Left renal cortex interstitium (tissue), 4 donors: Measurements from ENCODE around the gene ARFRP1. TPM values are rescaled to one million over a fixed set of nuclear protein-coding genes. Genes with fewer than 3 reads are reported as not detected.

Experiments used
- DNase-seq, 4 donors: peaks; one replicate each; pipeline ENCODE4 v3.0.0-alpha.2; 2013; ENCODE audit warnings: low read depth in 4 of 4, low spot score in 2 of 4, missing footprints in 1 of 4
- polyA plus RNA-seq, 4 donors: library from polyadenylated mRNA; unstranded; fragments of 120-200 nt; gene quantifications; one replicate each; pipeline ENCODE4 v1.2.1, GENCODE V29; 2013; ENCODE audit not compliant: insufficient read length in 4 of 4

Gene ARFRP1
- polyA plus RNA-seq, 4 donors: 33.5 to 40.8 (median 36.9) TPM

DNA sequence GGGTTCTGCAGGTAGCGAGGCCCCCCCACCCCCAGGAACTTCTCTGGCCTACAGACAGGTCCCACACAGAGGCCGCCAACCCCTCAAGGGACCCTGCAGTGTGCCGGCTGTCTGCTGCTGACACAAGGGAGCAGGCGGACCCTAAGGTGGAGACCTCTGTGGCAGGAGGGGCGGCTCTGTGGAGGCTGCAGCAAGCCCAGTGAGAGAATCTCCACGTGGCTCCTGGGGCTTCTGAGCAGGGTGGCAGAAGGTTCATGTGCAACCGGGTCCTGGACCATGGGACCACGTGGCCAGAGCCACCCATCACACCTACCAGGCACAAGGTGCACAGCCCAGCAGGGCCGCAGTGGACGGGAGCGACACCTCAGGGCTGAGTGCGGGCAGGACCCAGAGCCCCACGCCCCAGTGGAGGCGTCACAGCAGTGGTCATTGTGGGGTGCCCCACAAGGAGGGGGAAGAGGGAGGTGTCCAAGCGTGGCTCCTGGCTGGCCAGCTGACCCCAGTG is 4.3 kb downstream of the ARFRP1 start:
- no peak for DNase-seq

DNA sequence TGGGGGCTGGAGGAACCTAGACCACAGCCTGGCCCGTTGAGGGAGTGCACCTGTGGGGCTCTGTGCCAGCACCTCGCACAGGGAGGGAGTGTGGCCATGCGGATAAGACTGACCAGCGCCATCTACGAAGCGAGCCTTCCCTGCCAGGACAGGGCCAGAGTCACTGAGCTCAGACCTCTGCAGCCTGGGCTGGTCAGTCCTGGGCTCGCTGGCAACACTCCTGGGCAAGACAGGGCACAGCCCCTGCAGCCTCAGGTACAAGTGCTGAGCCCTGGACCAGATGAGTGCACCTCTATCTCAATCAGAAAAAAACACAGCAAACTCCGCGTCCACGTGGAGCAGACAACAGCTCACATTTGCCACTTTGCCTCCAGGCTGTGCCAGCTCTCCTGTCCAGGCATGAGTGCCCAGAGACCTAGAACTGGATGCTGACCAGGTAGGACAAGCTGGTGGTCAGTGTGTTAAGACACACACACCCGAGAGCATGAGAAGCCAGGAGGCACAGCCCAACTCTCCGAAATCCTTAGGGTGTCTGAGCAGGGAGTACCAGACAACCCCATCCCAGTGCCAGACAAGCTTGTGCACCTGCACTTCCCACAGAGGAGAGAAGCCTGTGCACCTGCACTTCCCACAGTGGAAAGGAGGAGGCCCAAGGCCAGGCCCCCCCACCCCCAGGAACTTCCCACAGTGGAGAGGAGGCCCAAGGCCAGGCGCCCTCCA is 4.9 kb downstream of the ARFRP1 start:
- no peak for DNase-seq

DNA sequence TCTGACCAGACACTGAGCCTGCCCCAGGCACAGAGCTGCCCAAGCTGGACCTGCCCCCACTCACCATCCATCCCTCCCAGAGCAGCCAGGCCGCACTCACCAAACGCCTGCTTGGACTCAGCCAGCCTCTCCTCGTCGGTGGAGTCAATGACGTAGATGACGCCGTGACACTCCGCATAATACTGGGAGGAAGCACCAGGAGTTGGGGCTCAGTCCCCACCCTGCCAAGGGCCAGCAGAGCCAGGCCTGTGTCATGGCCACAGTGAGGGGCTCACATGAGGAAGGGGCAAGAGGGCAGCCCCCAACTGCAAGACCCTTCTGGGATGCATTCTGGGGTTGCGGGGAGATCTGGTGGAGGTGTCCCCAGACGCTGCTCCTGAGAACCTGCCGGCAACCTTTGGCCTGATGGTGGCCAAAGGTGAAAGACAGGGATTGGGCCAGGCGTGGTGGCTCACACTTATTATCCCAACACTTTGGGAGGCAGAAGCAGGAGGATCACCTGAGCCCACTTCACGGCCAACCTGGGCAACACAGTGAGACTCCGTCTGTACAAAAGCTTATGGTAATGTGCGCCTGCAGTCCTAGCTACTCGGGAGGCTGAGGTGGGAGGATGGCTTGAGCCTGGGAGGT is 5.6 kb downstream of the ARFRP1 start:
- DNase-seq: no peak

- DNase-seq: no peak
Measured at GRCh38 chr20:63701329-63702035, 6.3 kb downstream of the ARFRP1 start.

DNA sequence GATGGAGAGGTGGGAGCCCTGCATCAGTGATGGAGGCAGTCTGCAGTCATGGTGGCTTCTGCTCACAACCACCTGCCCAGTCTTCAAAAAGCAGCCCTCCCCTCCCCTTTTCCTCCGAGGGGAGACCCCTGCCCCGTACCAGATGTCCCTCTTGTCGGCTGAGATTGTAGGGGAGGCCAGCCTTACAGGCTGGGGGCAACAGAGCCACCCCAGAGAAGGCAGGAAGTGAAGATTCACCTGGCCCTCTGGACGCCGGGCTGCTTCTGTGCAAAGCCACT is 6.8 kb downstream of the ARFRP1 start:
- no peak for DNase-seq

GRCh38 chr20:63700199-63701050 is 7.4 kb downstream of the ARFRP1 start:
- no peak for DNase-seq

- DNase-seq: no peak
Measured at GRCh38 chr20:63699466-63700198, 8.1 kb downstream of the ARFRP1 start.

DNA sequence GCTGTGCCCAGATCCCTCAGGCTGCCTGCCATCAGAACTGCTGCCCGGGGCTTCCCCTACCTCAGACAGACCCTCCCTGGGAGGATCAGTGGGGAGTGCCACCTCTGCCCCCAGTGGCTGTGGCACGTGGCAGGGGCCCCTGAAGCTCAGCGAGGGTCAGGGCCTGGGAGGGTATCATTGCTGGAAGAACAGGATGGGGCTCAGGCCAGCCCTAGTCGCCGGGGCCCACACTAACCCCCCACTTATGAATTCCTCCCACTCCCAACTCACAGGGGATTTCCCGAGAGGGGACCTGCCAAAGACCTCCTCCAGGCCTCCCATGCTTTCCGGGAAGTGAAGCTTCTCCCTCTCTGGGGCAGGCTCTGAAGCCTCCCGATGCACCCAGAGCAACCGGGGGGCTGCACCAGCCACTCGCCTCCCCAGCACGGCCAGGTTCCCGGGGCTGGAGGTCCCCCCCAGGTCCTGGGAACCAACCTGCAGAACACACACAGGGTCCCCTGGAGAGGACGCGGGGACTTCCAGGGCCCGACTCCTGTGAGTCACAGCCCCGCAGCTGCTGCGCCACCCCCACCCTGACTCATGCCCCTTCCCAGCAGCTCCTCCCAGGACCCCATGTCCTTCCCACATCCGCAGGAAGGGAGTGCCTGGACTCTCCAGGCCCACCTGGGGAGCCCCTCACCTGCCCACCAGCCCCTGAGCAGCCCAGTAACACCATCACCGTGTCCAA is 8.9 kb downstream of the ARFRP1 start:
- DNase-seq: no peak

- no peak for DNase-seq
Measured at GRCh38 chr20:63697868-63698545, 9.8 kb downstream of the ARFRP1 start.

- no peak for DNase-seq
Measured at GRCh38 chr20:63697357-63697867, 10.4 kb downstream of the ARFRP1 start.

DNA sequence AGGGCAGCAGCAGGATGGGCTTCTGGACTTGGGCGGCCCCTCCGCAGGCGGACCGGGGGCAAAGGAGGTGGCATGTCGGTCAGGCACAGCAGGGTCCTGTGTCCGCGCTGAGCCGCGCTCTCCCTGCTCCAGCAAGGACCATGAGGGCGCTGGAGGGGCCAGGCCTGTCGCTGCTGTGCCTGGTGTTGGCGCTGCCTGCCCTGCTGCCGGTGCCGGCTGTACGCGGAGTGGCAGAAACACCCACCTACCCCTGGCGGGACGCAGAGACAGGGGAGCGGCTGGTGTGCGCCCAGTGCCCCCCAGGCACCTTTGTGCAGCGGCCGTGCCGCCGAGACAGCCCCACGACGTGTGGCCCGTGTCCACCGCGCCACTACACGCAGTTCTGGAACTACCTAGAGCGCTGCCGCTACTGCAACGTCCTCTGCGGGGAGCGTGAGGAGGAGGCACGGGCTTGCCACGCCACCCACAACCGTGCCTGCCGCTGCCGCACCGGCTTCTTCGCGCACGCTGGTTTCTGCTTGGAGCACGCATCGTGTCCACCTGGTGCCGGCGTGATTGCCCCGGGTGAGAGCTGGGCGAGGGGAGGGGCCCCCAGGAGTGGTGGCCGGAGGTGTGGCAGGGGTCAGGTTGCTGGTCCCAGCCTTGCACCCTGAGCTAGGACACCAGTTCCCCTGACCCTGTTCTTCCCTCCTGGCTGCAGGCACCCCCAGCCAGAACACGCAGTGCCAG is 11.0 kb downstream of the ARFRP1 start, which contains the start of gene TNFRSF6B:
TNFRSF6B (plus strand) TSS at position 25 of the 729 bp plus-strand sequence; CDS start at position 141, 116 bp downstream.
- DNase-seq: no peak

DNA sequence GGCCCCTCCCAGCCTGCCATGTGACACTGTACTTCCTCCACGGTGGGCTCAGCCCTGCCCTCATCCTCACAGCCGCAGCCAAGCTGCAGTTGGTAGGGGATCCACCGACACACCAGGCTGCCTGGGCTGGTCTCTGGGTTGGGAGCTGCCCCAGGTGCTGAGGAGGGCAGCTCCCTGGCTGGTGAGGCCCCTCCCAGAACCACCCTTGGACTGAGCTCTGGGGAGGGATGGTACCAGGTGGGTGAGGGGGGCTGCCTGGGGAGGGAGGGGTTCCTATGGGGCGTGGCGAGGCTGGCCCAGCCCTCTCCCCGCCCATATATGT is 11.5 kb downstream of the ARFRP1 start:
- DNase-seq: peak in 1 of 4 donors; percentile 28

- DNase-seq: no peak
Measured at GRCh38 chr20:63695424-63696305, 12.1 kb downstream of the ARFRP1 start.

- DNase-seq: no peak
Measured at GRCh38 chr20:63694584-63695423, 13.0 kb downstream of the ARFRP1 start.

GRCh38 chr20:63693733-63694583 is 13.8 kb downstream of the ARFRP1 start:
- no peak for DNase-seq
